ENCODE data around the gene SVIL. TPM values are rescaled to one million over a fixed set of nuclear protein-coding genes. Genes with fewer than 3 reads are reported as not detected.

The SVIL gene
- total and polyA plus RNA-seq, 7 donors = 70.6 to 1,728 (median 792) TPM

- WGBS, 3 donors = 29 to 44% (median 32%) methylated on average over 12 of the region's 12 CpGs
- Histone ChIP-seq H3K27me3 (ENCODE audit: insufficient read depth in 3 of 3, low read length in 2 of 3) (no peaks in the 10 kb centered on the region), H3K36me3 (ENCODE audit: insufficient read depth in 1 of 2, low read depth in 1 of 2) (no peaks in the 10 kb centered on the region), H3K9me3 (no peaks in the 10 kb centered on the region), H3K27ac (peak overlapping the region; percentile 94), H3K4me1 (peaks cover 61% of the 10 kb centered on the region), H3K4me3 (peak overlapping the region; percentile 48)
- intact Hi-C loops (cut with DNase I) = loop anchor here (5.0 to 10.0 kb wide), 3 partner anchors 93 to 211 kb away; no protein-coding TSS in a partner anchor
- DNase-seq = peak; percentile 70 to 91
- peak; percentile 54 to 78 (median 72) for ATAC-seq
- no peak for TF ChIP-seq CTCF (IDR thresholded peaks at IDR 0.05)
Observed at GRCh38 chr10:29643771-29644501, 9.2 kb upstream of the SVIL start.

- Histone ChIP-seq H3K27ac (peak overlapping the region; percentile 94), H3K9me3 (no peaks in the 10 kb centered on the region), H3K36me3 (ENCODE audit: insufficient read depth in 1 of 2, low read depth in 1 of 2) (peaks cover 0 to 5% of the 10 kb centered on the region in 2 donors), H3K4me1 (peaks cover 55% of the 10 kb centered on the region), H3K27me3 (ENCODE audit: insufficient read depth in 3 of 3, low read length in 2 of 3) (no peaks in the 10 kb centered on the region), H3K4me3 (peak overlapping the region; percentile 48)
- ATAC-seq (peak; percentile 78 to 82 (median 80)), DNase-seq (no peak)
- intact Hi-C loops (cut with DNase I) = loop anchor here (5.0 to 10.0 kb wide), 3 partner anchors 94 to 212 kb away; no protein-coding TSS in a partner anchor
- no peak for TF ChIP-seq CTCF (IDR thresholded peaks at IDR 0.05)
Observed at GRCh38 chr10:29642990-29643389, 8.2 kb upstream of the SVIL start.

GRCh38 chr10:29637537-29637936 is 2.8 kb upstream of the SVIL start:
- no peak overlapping the region for H3K4me3 ChIP-seq
- DNase-seq (no peak), ATAC-seq (no peak)
- 85 to 98% (median 88%) methylated on average over 3 of the region's 3 CpGs for WGBS, 3 donors
- intact Hi-C loops (cut with DNase I) = no loop called here
- no peak for TF ChIP-seq CTCF (IDR thresholded peaks at IDR 0.05)
- peaks cover 30% of the 10 kb centered on the region for H3K4me1 ChIP-seq
- H3K27ac ChIP-seq = peak overlapping the region; percentile 94
- H3K9me3 ChIP-seq = no peaks in the 10 kb centered on the region
- H3K27me3 ChIP-seq (ENCODE audit: insufficient read depth in 3 of 3, low read length in 2 of 3) = no peaks in the 10 kb centered on the region
- H3K36me3 ChIP-seq (ENCODE audit: insufficient read depth in 1 of 2, low read depth in 1 of 2) = peaks cover 0 to 8% of the 10 kb centered on the region in 2 donors

- peak overlapping the region; percentile 77 for H3K4me3 ChIP-seq
- peaks cover 0 to 8% of the 10 kb centered on the region in 2 donors for H3K36me3 ChIP-seq (ENCODE audit: insufficient read depth in 1 of 2, low read depth in 1 of 2)
- WGBS, 3 donors = 57 to 63% (median 60%) methylated on average over 2 of the region's 2 CpGs
- peaks cover 19% of the 10 kb centered on the region for H3K4me1 ChIP-seq
- H3K27me3 ChIP-seq (ENCODE audit: insufficient read depth in 3 of 3, low read length in 2 of 3) = no peaks in the 10 kb centered on the region
- DNase-seq = no peak
- H3K27ac ChIP-seq = peak overlapping the region; percentile 94
- H3K9me3 ChIP-seq = no peaks in the 10 kb centered on the region
- no peak for TF ChIP-seq CTCF (IDR thresholded peaks at IDR 0.05)
- ATAC-seq = no peak
- intact Hi-C loops (cut with DNase I) = no loop called here
Observed at GRCh38 chr10:29636178-29636577, 1.4 kb upstream of the SVIL start.

Measured in psoas muscle (tissue), 8 donors.